Measurements from ENCODE around the gene SLITRK5. TPM values are rescaled to one million over a fixed set of nuclear protein-coding genes. Genes with fewer than 3 reads are reported as not detected.

Gene SLITRK5
- total RNA-seq, 1 experiment from 2014 or later, result 0.09 TPM

GRCh38 chr13:87712012-87712411 lies 40.8 kb downstream of the SLITRK5 start:
- no peaks in the 10 kb centered on the region for H3K79me2 ChIP-seq (ENCODE audit: insufficient read depth, low read length)
- no peaks in the 10 kb centered on the region for H3K23me2 ChIP-seq (ENCODE audit: insufficient read length, low read depth, low read length, poor library complexity, severe bottlenecking)
- no peak overlapping the region for H3K4me3 Mint-ChIP-seq
- no peak overlapping the region for H2BK20ac ChIP-seq (ENCODE audit: low read depth, low read length, poor library complexity, severe bottlenecking)
- no peak overlapping the region for H2AK5ac ChIP-seq (ENCODE audit: insufficient read length, low read length)
- no peak overlapping the region for H2BK5ac ChIP-seq (ENCODE audit: insufficient read length, low read length)
- no peak overlapping the region for H3K27ac ChIP-seq (ENCODE audit: insufficient read length, low read depth, low read length)
- no peaks in the 10 kb centered on the region for H4K20me1 ChIP-seq (ENCODE audit: control insufficient read depth, insufficient read depth, insufficient read length)
- no peak overlapping the region for H4K5ac ChIP-seq (ENCODE audit: insufficient read length, low read depth, low read length)
- no peak overlapping the region for H2BK12ac ChIP-seq (ENCODE audit: insufficient read length, low read depth, low read length)
- no CpG with 5 or more reads among the region's 2 CpGs for WGBS (ENCODE audit: extremely low coverage, insufficient read length, low lambda C conversion rate)
- H3K18ac ChIP-seq (ENCODE audit: insufficient read length, low read depth, low read length), result no peak overlapping the region
- no peaks in the 10 kb centered on the region for H3K79me1 ChIP-seq (ENCODE audit: insufficient read depth, low read depth, low read length, poor library complexity, severe bottlenecking)
- no peak for DNase-seq
- no peak overlapping the region for H2BK120ac ChIP-seq (ENCODE audit: low read depth, low read length, poor library complexity, severe bottlenecking)
- TF ChIP-seq CTCF (conservative IDR thresholded peaks at IDR 0.05), result no peak
- no peak overlapping the region for H3K14ac ChIP-seq (ENCODE audit: insufficient read depth, low read length)
- H3K27me3 Mint-ChIP-seq (ENCODE audit: low read depth), result peaks cover 4% of the 10 kb centered on the region
- H4K91ac ChIP-seq (ENCODE audit: insufficient read length, low read depth, low read length), result no peak overlapping the region
- no peak overlapping the region for H2AFZ ChIP-seq (ENCODE audit: low read length)
- no peaks in the 10 kb centered on the region for H3K9me3 Mint-ChIP-seq
- H3K27me3 ChIP-seq (ENCODE audit: insufficient read depth, low read length), result no peaks in the 10 kb centered on the region
- no peak overlapping the region for H3K4ac ChIP-seq (ENCODE audit: low read depth, low read length)
- no peaks in the 10 kb centered on the region for H3K36me3 Mint-ChIP-seq (ENCODE audit: insufficient read depth in 1 of 3, low read depth in 3 of 3)
- no peak overlapping the region for H3K4me2 ChIP-seq (ENCODE audit: insufficient read depth, insufficient read length, low read length)
- H2BK15ac ChIP-seq (ENCODE audit: low read depth, low read length), result no peak overlapping the region
- no peaks in the 10 kb centered on the region for H3K9me3 ChIP-seq (ENCODE audit: control insufficient read depth, low read depth, low read length)
- H3K9ac ChIP-seq (ENCODE audit: extremely low read depth, insufficient read length, low read length), result no peak overlapping the region
- H3K56ac ChIP-seq (ENCODE audit: insufficient read length, low read depth, low read length), result no peak overlapping the region
- peaks cover 0 to 4% of the 10 kb centered on the region in 2 experiments; a peak in 2 of 4 replicates for H3K4me1 Mint-ChIP-seq
- H3K23ac ChIP-seq (ENCODE audit: insufficient read length, low read depth, low read length), result no peak overlapping the region
- H4K8ac ChIP-seq (replicated peaks; ENCODE audit: insufficient read length, low read depth, low read length), result no peak overlapping the region
- no peaks in the 10 kb centered on the region for H3K4me1 ChIP-seq (ENCODE audit: insufficient read depth, low read length)
- H3K27ac Mint-ChIP-seq, result no peak overlapping the region
- H3T11ph ChIP-seq (ENCODE audit: low read length), result no peak overlapping the region

All from H9 (cell line).